H54 (cell line): ENCODE data around the gene TMEM266.

Experiments
- DNase-seq: peaks from one replicate; pipeline ENCODE4 v3.0.0; 2011; ENCODE audit warnings: low spot score, mixed read lengths; ENCODE audit not compliant: insufficient read length
- FAIRE-seq: peaks from 3 replicates; lab custom pipeline; 2011; peaks lifted over from hg19 to GRCh38; lab: Jason Lieb, UNC
- POLR2A ChIP-seq: IDR thresholded peaks from 2 replicates; pipeline ENCODE4 v1.6.1; 2011; ENCODE audit warnings: low read depth, mild to moderate bottlenecking, low read length

Gene TMEM266

DNA sequence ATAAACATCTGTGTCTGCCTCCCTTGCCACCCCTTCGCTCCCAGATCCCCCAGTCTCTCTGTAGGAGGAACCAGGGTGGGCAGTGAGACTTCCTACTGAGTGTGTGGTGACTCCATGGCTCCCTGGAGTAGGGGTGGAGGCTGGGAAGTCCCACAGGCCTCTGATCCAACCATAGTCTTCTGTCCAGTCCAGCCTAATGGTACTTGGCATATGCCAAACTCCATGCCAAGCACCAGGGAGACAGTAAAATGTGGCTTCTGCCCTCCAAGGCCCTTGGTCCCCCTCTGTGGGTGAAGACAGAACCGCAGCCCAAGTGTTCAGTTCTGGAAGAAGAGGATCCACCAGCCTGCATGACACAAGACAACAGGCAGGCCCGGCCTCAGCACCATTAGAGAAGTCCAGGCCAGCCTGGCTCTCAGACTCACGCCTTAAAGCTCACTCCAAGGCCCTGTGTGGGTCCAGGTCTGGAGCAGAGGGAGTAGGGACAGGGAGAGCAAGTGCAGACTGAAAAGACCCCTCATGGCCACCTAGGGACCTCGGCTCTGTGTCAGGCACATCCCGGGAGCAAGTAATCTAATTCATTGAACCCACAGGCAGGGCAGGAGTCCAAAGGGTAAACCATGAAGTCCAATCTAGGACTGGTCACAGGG is 138.8 kb downstream of the TMEM266 start:
- DNase-seq (no peak), FAIRE-seq (no peak)
- TF ChIP-seq POLR2A, result no peak

DNA sequence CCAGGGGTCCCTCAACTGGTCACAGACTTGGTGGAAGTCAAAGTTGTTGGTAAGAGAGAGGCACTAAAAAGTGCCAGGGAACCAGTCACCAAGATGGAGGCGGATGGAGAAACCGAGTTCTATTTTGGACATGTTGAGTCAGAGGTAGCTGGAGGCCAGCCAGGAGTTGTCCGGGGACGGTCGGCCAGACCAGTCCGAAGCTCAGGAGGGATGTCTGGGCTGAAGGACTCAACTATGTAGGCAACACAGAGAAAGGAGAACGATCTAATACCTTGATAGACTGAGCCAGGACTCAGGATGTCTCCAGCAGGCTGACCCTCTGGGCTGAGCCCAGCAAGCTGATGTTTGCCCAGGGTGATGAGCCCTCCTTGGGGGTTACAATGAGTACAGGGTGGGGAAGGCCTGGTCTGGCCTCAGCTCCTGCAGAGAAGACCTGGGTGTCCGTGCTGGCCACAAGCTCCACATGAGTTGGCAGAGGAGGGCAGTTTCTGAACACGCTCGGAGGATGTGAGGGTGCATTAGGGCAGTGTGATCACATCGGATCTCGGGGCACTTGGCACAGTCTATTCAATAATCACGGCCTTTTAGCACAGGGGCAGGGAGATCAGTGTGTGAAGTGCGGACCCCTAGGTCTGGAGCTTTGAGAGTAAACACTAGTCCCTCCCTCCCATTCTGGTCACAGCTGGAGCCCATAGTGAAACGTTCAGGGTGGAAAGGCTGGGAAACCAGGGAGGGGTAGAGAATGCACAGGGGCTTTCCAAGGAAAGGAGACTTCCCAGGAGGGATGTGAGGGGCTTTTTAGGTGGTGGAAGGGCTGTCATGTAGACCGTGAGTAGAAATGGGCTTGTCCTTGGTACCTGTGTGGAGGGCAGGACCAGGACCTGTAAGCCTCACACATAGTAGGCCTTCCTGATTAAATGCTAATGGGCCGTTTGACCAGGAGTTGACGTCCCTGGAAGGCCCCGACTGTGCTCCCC is 139.6 kb downstream of the TMEM266 start:
- DNase-seq, result no peak
- FAIRE-seq, result no peak
- TF ChIP-seq POLR2A, result 0 out of 2 replicates have a peak, but pooled peaks have one; percentile 2

DNA sequence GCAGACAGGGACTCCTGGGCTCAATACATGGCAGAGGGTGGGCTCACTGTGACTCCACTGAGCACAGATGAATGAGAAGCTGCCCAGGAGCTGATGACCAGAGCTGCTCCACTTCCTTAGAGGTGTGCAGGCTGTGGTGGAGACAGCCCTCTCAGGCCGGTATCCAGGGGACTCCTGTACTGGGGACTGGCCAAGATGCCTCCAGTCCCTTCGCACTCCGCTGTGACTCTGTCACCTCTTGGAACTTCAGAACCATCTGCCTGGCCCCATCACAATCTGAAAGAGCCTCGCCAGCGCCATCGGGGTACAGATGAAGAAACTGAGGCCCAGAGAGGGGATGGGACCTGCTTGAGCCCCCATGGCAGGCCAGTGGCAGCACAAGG is 140.3 kb downstream of the TMEM266 start:
- DNase-seq, result no peak
- TF ChIP-seq POLR2A, result no peak
- no peak for FAIRE-seq

DNA sequence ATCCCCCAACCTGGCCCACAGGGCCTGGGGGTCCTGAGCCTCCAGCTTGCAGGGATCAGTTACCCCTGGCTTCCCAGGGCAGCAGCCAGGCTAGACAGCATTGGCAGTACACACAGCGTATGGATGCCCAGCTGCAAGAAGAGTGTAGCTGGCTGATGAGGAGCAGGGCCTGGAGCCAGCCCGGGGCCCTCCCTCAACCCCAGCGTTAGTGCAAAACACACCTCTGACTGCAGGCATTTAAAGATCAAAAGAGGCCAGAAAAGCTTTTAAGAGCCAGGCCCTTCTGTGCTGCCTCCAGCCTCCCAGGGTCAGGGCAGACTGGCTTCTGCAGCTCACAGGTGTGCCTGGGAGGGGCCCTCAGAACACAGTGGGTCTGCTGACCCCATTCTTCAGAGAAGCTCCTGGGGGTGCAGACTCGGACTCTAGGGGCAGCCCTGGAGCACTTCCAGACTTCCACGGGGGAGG is 140.9 kb downstream of the TMEM266 start:
- no peak for TF ChIP-seq POLR2A
- FAIRE-seq (no peak), DNase-seq (no peak)

DNA sequence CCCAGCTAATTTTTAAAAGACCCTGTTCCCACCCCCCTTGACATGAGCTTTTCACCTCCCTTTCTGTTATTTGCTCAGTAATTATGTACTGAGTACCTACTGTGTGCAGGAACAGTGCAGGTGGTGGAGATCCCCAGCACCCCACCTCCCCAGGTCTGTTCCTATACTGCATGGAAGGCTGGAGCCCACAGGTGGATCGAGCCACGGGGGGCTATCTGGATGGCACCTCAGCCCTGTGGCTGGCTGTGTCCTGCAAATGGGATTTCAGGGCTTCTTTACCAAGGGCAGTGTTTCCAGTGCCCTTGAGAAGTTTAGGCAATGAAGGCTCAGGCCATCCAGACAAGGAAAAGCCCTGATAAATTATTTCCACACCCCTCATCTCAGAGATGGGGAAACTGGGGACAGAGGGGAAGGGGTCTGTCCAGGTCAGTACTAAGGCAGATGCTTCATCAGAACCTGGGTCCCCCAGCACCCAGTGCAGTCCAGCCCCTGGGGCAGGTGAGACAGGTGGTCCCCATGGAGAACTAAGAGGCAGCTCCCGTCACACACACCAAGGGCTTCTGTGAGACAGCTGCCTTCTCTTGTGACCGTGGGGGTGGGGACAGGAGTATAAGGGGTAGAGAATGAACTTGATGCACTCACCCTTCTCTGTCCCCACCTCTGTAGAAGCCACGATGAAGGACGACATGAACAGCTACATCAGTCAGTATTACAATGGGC is 141.9 kb downstream of the TMEM266 start:
- FAIRE-seq (no peak), DNase-seq (no peak)
- TF ChIP-seq POLR2A, result no peak

DNA sequence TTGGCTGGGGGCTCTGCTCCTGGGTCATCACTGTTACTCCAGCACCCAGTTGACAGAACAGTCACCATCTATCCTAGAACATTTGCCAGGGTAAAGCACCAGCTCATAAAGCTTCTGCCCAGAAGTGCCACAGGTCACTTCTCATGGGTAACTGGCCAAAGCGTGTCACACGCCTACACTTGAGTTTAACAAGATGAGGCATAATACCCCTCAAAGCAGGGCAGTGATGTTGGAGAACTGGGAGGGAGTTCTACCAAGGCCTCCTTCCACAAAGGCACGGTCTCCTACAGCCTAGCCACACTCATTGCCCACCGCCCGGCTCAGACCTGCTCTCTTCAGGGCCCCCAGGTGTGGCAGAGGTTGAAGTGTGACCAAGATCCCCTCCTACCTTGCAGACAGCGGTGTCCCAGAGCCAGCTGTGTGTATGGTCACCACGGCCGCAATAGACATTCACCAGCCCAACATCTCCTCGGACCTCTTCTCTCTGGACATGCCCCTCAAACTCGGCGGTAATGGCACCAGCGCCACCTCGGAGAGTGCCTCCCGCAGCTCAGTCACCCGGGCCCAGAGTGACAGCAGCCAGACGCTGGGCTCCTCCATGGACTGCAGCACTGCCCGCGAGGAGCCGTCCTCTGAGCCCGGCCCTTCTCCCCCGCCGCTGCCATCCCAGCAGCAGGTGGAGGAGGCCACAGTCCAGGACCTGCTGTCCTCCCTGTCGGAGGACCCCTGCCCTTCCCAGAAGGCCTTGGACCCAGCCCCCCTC is 143.7 kb downstream of the TMEM266 start:
- DNase-seq, result no peak
- TF ChIP-seq POLR2A, result no peak
- FAIRE-seq, result no peak

DNA sequence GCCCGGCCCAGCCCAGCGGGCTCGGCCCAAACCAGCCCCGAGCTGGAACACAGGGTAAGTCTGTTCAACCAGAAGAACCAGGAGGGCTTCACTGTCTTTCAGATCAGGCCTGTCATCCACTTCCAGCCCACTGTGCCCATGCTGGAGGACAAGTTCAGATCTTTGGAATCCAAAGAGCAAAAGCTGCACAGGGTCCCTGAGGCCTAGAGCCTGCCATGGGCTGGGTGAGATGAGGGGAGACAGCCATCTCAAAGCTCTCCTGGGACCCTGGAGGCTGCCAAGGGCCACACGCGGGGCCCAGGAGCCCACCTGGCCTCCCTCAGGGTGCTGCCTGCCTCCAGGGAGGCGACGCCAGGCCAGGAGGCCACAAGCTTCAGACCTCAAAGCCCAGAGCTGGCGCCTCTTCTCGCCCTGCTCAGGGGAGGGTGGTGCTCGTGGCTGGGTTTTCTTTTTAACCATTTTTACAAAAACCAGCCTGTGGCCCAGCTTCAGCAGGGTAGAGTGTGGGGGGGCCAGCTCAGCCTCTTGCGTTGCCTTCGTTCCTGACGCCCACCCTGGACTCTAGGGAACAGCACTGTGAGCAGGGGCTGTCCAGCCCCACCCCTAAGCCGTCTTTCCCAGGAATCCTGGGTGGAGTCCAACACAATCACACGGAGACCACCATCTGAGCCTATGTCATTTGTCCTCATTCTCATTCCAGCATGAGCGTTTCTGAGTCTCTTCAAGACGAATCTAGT is 144.5 kb downstream of the TMEM266 start:
- no peak for TF ChIP-seq POLR2A

DNA sequence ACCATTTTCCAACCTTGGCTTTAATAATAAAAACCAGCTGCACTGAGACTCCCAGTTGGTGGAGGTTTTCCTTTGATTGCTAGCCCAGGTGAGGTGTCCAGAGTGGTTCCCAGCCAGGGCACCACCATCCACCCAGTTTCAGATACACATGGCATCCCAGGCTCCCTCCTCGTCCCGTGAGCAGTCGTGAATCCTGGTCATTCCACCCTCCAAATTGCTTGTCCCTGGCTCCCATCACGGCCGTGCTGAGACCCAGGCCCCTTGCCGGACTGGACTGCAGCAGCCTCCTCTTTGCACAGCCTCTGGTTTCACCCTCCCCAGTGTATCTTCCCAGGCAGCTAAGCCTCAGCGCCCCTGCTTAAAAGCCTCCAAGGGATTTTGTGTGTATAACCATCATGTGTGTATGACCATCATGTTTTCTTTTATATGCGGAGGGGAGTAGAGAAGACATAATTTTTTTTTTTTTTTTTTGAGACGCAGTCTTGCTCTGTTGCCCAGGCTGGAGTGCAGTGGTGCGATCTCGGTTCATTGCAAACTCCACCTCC is 145.2 kb downstream of the TMEM266 start:
- no peak for DNase-seq
- TF ChIP-seq POLR2A, result no peak
- FAIRE-seq, result no peak

More for the DNA sequence above, 144.5 kb downstream of the TMEM266 start:
- FAIRE-seq (no peak), DNase-seq (no peak)

DNA sequence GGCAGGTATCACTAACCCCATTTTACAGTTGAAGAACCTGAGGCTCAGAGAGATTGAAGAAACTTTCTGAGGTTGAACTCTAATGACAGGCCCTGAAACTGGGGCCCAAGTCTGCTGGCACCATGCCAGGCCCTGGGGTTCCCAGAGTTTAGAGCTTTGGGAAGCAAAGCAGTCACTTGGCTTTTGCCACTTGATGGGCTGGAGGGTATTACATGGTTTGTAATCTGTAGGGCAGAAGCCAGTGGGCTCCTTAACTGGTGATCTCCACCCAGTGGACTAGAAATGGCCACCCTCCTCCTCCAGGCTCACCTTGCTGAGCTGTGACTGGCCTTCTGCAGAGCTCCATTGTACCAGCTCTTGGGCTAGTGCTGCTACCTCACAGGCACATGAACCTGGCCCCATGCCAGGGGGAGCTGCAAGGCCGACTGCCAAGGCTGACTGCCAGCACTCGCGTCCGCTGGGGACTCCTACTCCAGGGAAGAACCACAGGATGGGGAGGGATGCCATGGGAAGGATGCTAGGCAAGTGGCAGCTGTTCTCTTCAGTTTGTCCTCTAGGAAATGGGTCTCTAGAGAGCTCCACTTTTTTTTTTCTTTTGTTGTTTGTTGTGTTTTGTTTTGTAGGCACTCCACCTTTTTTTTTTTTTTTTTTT is 146.7 kb downstream of the TMEM266 start:
- TF ChIP-seq POLR2A, result no peak
- no peak for FAIRE-seq
- no peak for DNase-seq

DNA sequence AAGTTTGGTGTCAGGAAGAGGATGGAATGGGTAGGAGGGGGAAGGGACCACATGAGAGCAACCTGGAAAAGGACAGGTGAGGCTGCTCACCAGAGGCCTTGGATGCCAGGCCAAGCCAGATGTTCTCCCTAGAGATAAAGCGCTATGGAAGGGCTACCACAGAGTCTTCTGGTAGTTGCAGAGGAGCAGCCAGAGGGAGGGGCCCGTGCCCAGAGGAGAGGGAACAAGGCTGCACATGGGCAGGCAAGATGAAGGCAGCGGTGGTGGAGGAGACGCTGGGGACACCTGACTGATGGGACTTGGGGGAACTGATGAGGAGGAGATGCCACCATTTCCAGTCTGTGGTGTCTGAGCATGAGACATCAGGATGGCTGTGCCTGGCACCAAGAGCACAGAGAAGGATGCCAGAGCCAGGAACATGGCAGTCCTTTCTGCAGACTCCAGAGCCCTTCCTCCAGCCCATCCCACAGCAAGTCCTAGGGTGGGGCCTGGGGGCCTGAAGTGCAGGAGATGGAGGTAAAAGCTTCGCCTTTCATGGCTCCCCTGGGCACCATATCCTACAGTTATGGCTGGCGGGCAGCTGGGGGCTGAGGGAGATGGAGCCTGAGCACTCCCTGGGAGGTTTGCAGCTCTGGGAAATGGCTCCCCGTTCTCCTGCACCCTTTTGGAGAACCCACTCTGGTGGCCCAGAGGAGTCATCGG is 148.4 kb downstream of the TMEM266 start:
- no peak for TF ChIP-seq POLR2A
- FAIRE-seq, result no peak
- no peak for DNase-seq

DNA sequence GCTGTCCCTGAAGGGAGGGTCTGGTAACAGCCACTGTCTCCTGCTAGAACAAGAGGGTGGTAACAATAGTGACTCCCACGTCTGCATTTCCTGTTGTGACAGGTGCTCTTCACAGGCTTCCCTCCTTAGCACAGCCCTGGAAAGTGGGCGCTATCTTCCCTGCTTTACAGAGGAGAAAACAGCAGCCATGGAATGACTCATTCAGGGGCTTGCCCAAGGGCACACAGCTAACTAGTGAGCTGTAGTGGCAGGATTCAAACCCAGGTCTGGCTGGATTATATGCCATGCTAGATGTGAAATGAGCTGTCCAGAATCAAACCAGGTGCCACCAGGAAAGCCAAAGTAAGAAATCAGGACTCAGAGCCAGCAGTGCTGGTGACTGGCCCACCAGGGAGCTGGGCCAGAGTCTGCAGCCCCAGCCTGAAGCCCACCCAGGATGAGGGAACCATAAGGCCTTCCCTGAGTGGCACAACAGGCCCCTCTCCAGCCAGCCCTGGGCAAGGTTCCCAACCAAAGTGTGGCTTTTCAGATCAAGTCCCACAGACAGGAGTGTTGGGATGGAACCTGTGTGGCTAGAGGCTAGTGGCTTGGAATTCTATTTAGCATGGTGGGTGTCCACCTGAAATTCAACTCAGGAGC is 149.1 kb downstream of the TMEM266 start:
- no peak for DNase-seq
- FAIRE-seq, result no peak
- TF ChIP-seq POLR2A, result no peak
